Measurements from ENCODE around the gene SDHC.

DNA sequence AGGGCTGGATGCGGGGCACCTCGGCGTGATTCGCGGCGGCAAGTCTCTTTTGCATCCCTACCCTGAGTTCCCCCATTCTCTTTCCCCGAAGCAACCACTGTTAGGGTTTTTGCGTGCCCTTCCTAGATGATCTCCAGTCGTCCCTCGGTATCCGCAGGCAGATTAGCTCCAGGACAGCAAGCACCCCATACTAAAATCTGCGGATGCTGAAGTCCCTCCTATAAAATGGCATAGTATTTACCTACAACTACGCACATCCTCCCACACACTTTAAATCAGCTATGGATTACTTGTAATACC is 76.3 kb downstream of the SDHC start:
- TF ChIP-seq, protein P1, sequence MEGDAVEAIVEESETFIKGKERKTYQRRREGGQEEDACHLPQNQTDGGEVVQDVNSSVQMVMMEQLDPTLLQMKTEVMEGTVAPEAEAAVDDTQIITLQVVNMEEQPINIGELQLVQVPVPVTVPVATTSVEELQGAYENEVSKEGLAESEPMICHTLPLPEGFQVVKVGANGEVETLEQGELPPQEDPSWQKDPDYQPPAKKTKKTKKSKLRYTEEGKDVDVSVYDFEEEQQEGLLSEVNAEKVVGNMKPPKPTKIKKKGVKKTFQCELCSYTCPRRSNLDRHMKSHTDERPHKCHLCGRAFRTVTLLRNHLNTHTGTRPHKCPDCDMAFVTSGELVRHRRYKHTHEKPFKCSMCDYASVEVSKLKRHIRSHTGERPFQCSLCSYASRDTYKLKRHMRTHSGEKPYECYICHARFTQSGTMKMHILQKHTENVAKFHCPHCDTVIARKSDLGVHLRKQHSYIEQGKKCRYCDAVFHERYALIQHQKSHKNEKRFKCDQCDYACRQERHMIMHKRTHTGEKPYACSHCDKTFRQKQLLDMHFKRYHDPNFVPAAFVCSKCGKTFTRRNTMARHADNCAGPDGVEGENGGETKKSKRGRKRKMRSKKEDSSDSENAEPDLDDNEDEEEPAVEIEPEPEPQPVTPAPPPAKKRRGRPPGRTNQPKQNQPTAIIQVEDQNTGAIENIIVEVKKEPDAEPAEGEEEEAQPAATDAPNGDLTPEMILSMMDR (IDR thresholded peaks at IDR 0.05), result no peak
- no peak for TF ChIP-seq EZH2 (IDR thresholded peaks at IDR 0.05; ENCODE audit: borderline replicate concordance, insufficient read depth, low read depth, low read length, poor library complexity, severe bottlenecking)

Data from B cell (primary cell).